ENCODE results near the gene PARD3B.

The PARD3B gene

DNA sequence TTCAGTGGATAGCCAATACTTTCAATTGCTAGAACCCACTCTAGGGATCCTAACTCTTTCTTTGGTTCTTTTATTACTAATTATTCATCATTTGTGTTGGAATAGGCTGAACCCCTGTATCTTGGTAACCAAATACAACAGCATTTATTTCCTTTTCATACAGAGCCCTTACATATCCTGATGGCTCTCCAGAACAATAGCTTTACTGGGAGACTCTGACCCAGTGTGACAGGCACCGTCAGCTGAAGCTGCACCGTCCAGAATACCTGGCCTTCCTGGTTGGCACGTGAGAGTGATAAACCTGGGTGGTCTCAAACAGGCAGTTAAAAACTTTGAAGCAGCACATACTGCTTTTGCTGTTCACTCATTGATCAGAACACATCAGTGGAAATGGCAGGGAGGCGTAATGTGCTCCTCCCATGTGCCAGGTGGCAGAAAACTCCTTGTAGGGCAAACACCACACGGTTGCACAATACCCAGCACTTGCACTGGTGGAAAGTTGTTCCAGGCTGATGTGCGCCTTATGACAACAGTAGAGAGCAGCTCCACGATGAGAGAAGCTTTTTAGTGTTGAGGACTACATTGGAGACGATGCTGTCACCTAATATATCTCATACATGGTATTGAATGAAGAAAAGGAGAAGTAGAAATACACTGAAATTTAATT lies 456.2 kb downstream of the PARD3B start:
- no peak for DNase-seq (ENCODE audit: low read depth)
- TF ChIP-seq, protein P1, sequence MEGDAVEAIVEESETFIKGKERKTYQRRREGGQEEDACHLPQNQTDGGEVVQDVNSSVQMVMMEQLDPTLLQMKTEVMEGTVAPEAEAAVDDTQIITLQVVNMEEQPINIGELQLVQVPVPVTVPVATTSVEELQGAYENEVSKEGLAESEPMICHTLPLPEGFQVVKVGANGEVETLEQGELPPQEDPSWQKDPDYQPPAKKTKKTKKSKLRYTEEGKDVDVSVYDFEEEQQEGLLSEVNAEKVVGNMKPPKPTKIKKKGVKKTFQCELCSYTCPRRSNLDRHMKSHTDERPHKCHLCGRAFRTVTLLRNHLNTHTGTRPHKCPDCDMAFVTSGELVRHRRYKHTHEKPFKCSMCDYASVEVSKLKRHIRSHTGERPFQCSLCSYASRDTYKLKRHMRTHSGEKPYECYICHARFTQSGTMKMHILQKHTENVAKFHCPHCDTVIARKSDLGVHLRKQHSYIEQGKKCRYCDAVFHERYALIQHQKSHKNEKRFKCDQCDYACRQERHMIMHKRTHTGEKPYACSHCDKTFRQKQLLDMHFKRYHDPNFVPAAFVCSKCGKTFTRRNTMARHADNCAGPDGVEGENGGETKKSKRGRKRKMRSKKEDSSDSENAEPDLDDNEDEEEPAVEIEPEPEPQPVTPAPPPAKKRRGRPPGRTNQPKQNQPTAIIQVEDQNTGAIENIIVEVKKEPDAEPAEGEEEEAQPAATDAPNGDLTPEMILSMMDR (IDR thresholded peaks at IDR 0.05; ENCODE audit: control insufficient read depth, extremely low read depth, insufficient read depth), result no peak
- no peak overlapping the region for H3K4me3 ChIP-seq (ENCODE audit: low read depth, low read length)

- DNase-seq (ENCODE audit: low read depth), result no peak
- TF ChIP-seq, protein P1 (IDR thresholded peaks at IDR 0.05; ENCODE audit: control insufficient read depth, extremely low read depth, insufficient read depth), result no peak
- no peak overlapping the region for H3K4me3 ChIP-seq (ENCODE audit: low read depth, low read length)
These were observed 457.1 kb downstream of the PARD3B start for GRCh38 chr2:205002390-205002789.

DNA sequence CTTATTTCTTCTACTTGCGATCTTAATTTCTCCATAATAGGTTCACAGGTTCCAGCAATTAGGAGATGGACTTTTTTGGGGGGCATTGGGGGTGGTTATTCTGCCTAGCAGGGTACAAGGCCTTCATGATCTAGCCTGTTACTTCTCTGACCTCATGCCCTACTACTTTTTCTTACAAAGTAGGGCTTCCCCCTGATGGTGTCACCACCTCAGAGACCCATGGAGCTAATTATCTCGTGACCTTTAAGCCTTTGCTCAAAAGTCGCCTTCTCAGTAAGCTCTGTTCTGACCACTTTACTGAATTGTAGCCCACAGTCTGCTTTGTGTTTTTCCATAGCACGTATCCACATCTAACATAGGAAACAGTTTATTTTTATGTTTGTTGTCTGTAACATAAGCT lies 458.0 kb downstream of the PARD3B start:
- DNase-seq (ENCODE audit: low read depth), result no peak
- TF ChIP-seq, protein P1 (IDR thresholded peaks at IDR 0.05; ENCODE audit: control insufficient read depth, extremely low read depth, insufficient read depth), result no peak
- H3K4me3 ChIP-seq (ENCODE audit: low read depth, low read length), result no peak overlapping the region

GRCh38 chr2:205010196-205010595 lies 464.9 kb downstream of the PARD3B start:
- no peak for DNase-seq (ENCODE audit: low read depth)
- H3K4me3 ChIP-seq (ENCODE audit: low read depth, low read length), result no peak overlapping the region
- TF ChIP-seq, protein P1 (IDR thresholded peaks at IDR 0.05; ENCODE audit: control insufficient read depth, extremely low read depth, insufficient read depth), result no peak

DNA sequence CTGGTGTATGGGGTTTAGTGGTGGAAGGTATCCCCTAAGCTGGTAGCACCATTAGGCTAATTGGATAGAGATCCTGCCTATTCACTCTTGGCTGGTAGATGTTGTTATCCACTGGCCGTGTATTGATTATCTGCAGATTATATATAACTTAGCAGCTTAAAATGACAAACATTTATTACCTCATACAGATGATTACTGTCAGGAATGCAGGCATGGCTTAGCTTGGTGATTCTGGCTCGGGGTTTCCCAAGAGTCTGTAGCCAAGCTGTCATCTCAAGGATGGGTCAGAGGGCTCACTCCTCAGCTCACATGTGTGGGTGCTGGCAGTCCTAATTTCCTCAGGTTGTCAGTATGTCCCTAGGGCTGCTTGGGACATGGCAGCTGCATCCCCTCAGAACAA lies 465.8 kb downstream of the PARD3B start:
- H3K4me3 ChIP-seq (ENCODE audit: low read depth, low read length), result no peak overlapping the region

GRCh38 chr2:205012961-205013360 lies 467.7 kb downstream of the PARD3B start:
- TF ChIP-seq, protein P1 (IDR thresholded peaks at IDR 0.05; ENCODE audit: control insufficient read depth, extremely low read depth, insufficient read depth), result no peak
- DNase-seq (ENCODE audit: low read depth), result no peak
- H3K4me3 ChIP-seq (ENCODE audit: low read depth, low read length), result no peak overlapping the region

More for the DNA sequence above, 465.8 kb downstream of the PARD3B start:
- TF ChIP-seq, protein P1 (IDR thresholded peaks at IDR 0.05; ENCODE audit: control insufficient read depth, extremely low read depth, insufficient read depth), result no peak
- DNase-seq (ENCODE audit: low read depth), result no peak

DNA sequence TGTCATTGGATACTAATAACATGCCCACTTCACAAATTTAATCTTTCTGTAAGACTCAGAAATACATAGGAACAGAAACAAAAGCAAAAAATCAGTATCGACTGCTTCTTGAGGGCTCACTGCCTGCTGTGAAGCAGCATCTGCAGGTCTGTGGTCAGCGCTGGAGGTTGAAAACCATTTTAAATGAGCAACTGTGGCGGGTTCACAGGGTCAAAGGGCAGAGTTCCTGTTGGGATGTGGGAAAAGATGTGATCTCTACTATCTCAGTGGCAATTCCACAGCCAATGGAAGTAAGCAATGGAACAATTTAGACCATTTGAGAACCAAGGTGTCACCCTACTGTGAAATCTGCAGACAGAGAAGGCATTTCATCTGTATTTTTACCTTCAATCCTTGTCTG lies 468.3 kb downstream of the PARD3B start:
- no peak overlapping the region for H3K4me3 ChIP-seq (ENCODE audit: low read depth, low read length)
- TF ChIP-seq, protein P1 (IDR thresholded peaks at IDR 0.05; ENCODE audit: control insufficient read depth, extremely low read depth, insufficient read depth), result no peak
- no peak for DNase-seq (ENCODE audit: low read depth)
